Peyer's patch (tissue), 4 donors: Measurements from ENCODE around the gene CLSTN1.

ENCODE experiments used
- POLR2A ChIP-seq, 2 donors: fragments of 450-650 bp; IDR thresholded peaks; one replicate each; pipeline ENCODE4 v1.5.1; 2017; ENCODE audit warnings: antibody characterized with exemption in 2 of 2, mild to moderate bottlenecking in 2 of 2, moderate library complexity in 2 of 2
- TF ChIP-seq, protein P1 (sequence below), 6 experiments: fragments of 450-650 bp in 4 of 6; fragments of 200-600 bp in 2 of 6; sonication (generic) in 1 of 6; IDR thresholded peaks; one replicate each; pipeline ENCODE4 v1.5.1; 2017 to 2019; ENCODE audit warnings: antibody characterized with exemption in 6 of 6, mild to moderate bottlenecking in 3 of 6, moderate library complexity in 1 of 6

DNA sequence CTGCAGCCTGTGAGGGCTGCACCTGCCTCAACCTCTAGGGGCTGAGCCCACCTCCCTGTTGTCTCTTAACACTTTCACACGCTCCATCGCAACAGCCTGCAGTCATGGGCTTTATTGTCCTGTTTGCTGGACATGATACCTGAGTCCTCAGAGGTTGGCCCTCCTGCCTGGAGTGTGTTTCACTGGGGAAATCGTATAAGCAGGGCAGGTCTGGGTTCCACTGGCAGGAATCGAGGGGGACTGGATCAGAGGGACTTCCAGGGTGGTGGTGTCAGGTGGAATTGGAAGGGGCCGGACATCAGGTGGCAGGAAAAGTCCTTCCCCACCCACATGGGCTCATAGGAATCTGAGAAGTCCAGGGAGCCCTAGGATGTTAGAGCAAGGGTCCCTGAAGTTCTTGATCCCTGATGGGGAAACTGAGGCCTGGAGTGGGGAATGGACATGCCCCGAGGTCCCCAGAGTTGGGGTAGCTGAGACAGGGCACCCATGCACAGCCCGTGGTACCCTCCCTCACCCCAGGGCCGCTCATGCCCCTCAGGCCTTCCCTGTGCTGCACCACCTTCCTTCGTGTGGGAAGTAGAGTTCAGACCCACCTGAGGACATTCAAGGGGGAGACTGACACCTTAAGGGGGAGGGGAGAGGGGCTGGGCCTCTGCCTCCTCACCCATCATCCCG is 105.6 kb downstream of the CLSTN1 start:
- TF ChIP-seq, protein P1, sequence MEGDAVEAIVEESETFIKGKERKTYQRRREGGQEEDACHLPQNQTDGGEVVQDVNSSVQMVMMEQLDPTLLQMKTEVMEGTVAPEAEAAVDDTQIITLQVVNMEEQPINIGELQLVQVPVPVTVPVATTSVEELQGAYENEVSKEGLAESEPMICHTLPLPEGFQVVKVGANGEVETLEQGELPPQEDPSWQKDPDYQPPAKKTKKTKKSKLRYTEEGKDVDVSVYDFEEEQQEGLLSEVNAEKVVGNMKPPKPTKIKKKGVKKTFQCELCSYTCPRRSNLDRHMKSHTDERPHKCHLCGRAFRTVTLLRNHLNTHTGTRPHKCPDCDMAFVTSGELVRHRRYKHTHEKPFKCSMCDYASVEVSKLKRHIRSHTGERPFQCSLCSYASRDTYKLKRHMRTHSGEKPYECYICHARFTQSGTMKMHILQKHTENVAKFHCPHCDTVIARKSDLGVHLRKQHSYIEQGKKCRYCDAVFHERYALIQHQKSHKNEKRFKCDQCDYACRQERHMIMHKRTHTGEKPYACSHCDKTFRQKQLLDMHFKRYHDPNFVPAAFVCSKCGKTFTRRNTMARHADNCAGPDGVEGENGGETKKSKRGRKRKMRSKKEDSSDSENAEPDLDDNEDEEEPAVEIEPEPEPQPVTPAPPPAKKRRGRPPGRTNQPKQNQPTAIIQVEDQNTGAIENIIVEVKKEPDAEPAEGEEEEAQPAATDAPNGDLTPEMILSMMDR (IDR thresholded peaks at IDR 0.05): no peak
- no peak for TF ChIP-seq POLR2A (IDR thresholded peaks at IDR 0.05)
